Loucy (cell line): ENCODE results near the gene SC5D.

ENCODE experiments used
- H2AFZ ChIP-seq: fragments of 200-600 bp; sonication (generic); 2 replicates; pipeline ENCODE4 v1.6.0; 2016; ENCODE audit warnings: antibody characterized with exemption, mild to moderate bottlenecking, low read length, moderate library complexity
- H3F3A ChIP-seq: fragments of 200-600 bp; 2 replicates; pipeline ENCODE4 v1.6.0; 2016; ENCODE audit warnings: antibody characterized with exemption, low read depth, mild to moderate bottlenecking
- H3K27me3 ChIP-seq: fragments of 200-600 bp; sonication (generic); 2 replicates; pipeline ENCODE4 v1.6.1; 2014; ENCODE audit warnings: low read length, mild to moderate bottlenecking; ENCODE audit not compliant: insufficient read depth, poor library complexity, severe bottlenecking
- H3K36me3 ChIP-seq: fragments of 200-600 bp; sonication (generic); 2 replicates; pipeline ENCODE4 v1.6.1; 2016; ENCODE audit warnings: low read length; ENCODE audit not compliant: insufficient read depth
- H3K4me1 ChIP-seq: fragments of 200-600 bp; sonication (generic); 2 replicates; pipeline ENCODE4 v1.5.1; 2014; ENCODE audit warnings: low read length, mild to moderate bottlenecking; ENCODE audit not compliant: insufficient read depth, poor library complexity, severe bottlenecking
- H3K4me2 ChIP-seq: fragments of 200-600 bp; sonication (generic); 2 replicates; pipeline ENCODE4 v1.6.0; 2014; ENCODE audit warnings: antibody characterized with exemption, low read length, low read depth, mild to moderate bottlenecking; ENCODE audit not compliant: poor library complexity, severe bottlenecking
- H3K4me3 ChIP-seq: fragments of 200-600 bp; sonication (generic); 2 replicates; pipeline ENCODE4 v1.5.1; 2014; ENCODE audit warnings: low read length, mild to moderate bottlenecking, mixed read lengths; ENCODE audit not compliant: poor library complexity, severe bottlenecking
- H3K79me2 ChIP-seq: fragments of 200-600 bp; sonication (generic); 2 replicates; pipeline ENCODE4 v1.6.1; 2014; ENCODE audit warnings: low read length; ENCODE audit not compliant: insufficient read depth
- H3K9ac ChIP-seq: fragments of 200-600 bp; sonication (generic); 2 replicates; pipeline ENCODE4 v1.6.0; 2014; ENCODE audit warnings: mild to moderate bottlenecking, low read depth, low read length, moderate library complexity; ENCODE audit not compliant: poor library complexity, severe bottlenecking
- H3K9me2 ChIP-seq: fragments of 200-600 bp; sonication (generic); replicated peaks from 2 replicates; pipeline ENCODE4 v1.6.1; 2016; ENCODE audit warnings: low read depth, low read length, mixed read lengths
- H3K9me3 ChIP-seq: fragments of 200-600 bp; sonication (generic); 2 replicates; pipeline ENCODE4 v1.6.1; 2014; ENCODE audit warnings: mild to moderate bottlenecking, antibody characterized with exemption, low read length, low read depth; ENCODE audit not compliant: insufficient read depth
- H4K20me1 ChIP-seq: fragments of 200-600 bp; sonication (generic); 2 replicates; pipeline ENCODE4 v1.6.0; 2014; ENCODE audit warnings: antibody characterized with exemption, low read length, mild to moderate bottlenecking; ENCODE audit not compliant: insufficient read depth, poor library complexity, severe bottlenecking
- CTCF ChIP-seq: fragments of 200-600 bp; sonication (generic); conservative IDR thresholded peaks from 2 replicates; pipeline ENCODE4 v1.5.1; 2014; ENCODE audit warnings: mild to moderate bottlenecking, antibody characterized with exemption, low read length
- EZH2phosphoT487 ChIP-seq: fragments of 200-600 bp; IDR thresholded peaks from 2 replicates; pipeline ENCODE4 v1.6.1; 2018; ENCODE audit warnings: antibody characterized with exemption, mild to moderate bottlenecking, moderate library complexity, borderline replicate concordance

The SC5D gene

GRCh38 chr11:121337078-121337477, 44.5 kb downstream of the SC5D start:
- no peak for TF ChIP-seq EZH2phosphoT487
- TF ChIP-seq CTCF: no peak
- Histone ChIP-seq H3K36me3 (no peaks in the 10 kb centered on the region), H3K9me3 (no peaks in the 10 kb centered on the region), H2AFZ (no peak overlapping the region), H3K4me1 (peaks cover 15% of the 10 kb centered on the region), H4K20me1 (no peaks in the 10 kb centered on the region), H3K4me2 (no peak overlapping the region), H3K79me2 (no peaks in the 10 kb centered on the region), H3K9me2 (no peaks in the 10 kb centered on the region), H3F3A (no peaks in the 10 kb centered on the region), H3K27me3 (peaks cover 39% of the 10 kb centered on the region), H3K4me3 (no peak overlapping the region), H3K9ac (no peak overlapping the region)

- Histone ChIP-seq H2AFZ (no peak overlapping the region), H4K20me1 (no peaks in the 10 kb centered on the region), H3K9me3 (no peaks in the 10 kb centered on the region), H3K4me1 (peaks cover 15% of the 10 kb centered on the region), H3K9me2 (no peaks in the 10 kb centered on the region), H3K9ac (no peak overlapping the region), H3K4me3 (no peak overlapping the region), H3K27me3 (peaks cover 39% of the 10 kb centered on the region), H3F3A (no peaks in the 10 kb centered on the region), H3K79me2 (no peaks in the 10 kb centered on the region), H3K36me3 (no peaks in the 10 kb centered on the region), H3K4me2 (no peak overlapping the region)
- TF ChIP-seq CTCF: no peak
- no peak for TF ChIP-seq EZH2phosphoT487
These were observed 45.2 kb downstream of the SC5D start for GRCh38 chr11:121337740-121338272.

- no peak for TF ChIP-seq CTCF
- TF ChIP-seq EZH2phosphoT487: no peak
- Histone ChIP-seq H3K9ac (no peak overlapping the region), H3K9me2 (no peaks in the 10 kb centered on the region), H3K9me3 (no peaks in the 10 kb centered on the region), H3K4me1 (peaks cover 15% of the 10 kb centered on the region), H2AFZ (no peak overlapping the region), H3K36me3 (no peaks in the 10 kb centered on the region), H3K4me2 (no peak overlapping the region), H3K4me3 (no peak overlapping the region), H3K79me2 (no peaks in the 10 kb centered on the region), H3F3A (no peaks in the 10 kb centered on the region), H3K27me3 (peaks cover 39% of the 10 kb centered on the region), H4K20me1 (no peaks in the 10 kb centered on the region)
These were observed 46.0 kb downstream of the SC5D start for GRCh38 chr11:121338536-121338935.
